Measurements from ENCODE around the gene ADAMTS17.

Gene ADAMTS17

GRCh38 chr15:100131321-100132224 lies 210.2 kb downstream of the ADAMTS17 start:
- no peak for DNase-seq (ENCODE audit: low read depth in 2 of 2)

- no peak for DNase-seq (ENCODE audit: low read depth in 2 of 2)
Measured at GRCh38 chr15:100129677-100130076, 212.1 kb downstream of the ADAMTS17 start.

GRCh38 chr15:100125401-100126191 lies 216.2 kb downstream of the ADAMTS17 start:
- no peak for DNase-seq (ENCODE audit: low read depth in 2 of 2)

GRCh38 chr15:100124936-100125335 lies 216.8 kb downstream of the ADAMTS17 start:
- no peak for DNase-seq (ENCODE audit: low read depth in 2 of 2)

GRCh38 chr15:100124361-100124760 lies 217.4 kb downstream of the ADAMTS17 start:
- no peak for DNase-seq (ENCODE audit: low read depth in 2 of 2)

- DNase-seq (ENCODE audit: low read depth in 2 of 2): no peak
Measured at GRCh38 chr15:100123611-100124010, 218.2 kb downstream of the ADAMTS17 start.

- no peak for DNase-seq (ENCODE audit: low read depth in 2 of 2)
Measured at GRCh38 chr15:100121285-100121684, 220.5 kb downstream of the ADAMTS17 start.

GRCh38 chr15:100120111-100120510 lies 221.7 kb downstream of the ADAMTS17 start:
- no peak for DNase-seq (ENCODE audit: low read depth in 2 of 2)

GRCh38 chr15:100118546-100118945 lies 223.2 kb downstream of the ADAMTS17 start:
- no peak for DNase-seq (ENCODE audit: low read depth in 2 of 2)

- DNase-seq (ENCODE audit: low read depth in 2 of 2): no peak
Measured at GRCh38 chr15:100116416-100117190, 225.2 kb downstream of the ADAMTS17 start.

GRCh38 chr15:100115711-100116090 lies 226.1 kb downstream of the ADAMTS17 start:
- DNase-seq (ENCODE audit: low read depth in 2 of 2): no peak

- DNase-seq (ENCODE audit: low read depth in 2 of 2): no peak
Measured at GRCh38 chr15:100115066-100115710, 226.6 kb downstream of the ADAMTS17 start.

- DNase-seq (ENCODE audit: low read depth in 2 of 2): no peak
Measured at GRCh38 chr15:100114571-100114970, 227.2 kb downstream of the ADAMTS17 start.

GRCh38 chr15:100114100-100114499 lies 227.7 kb downstream of the ADAMTS17 start:
- peak; percentile 66 to 69 for DNase-seq (ENCODE audit: low read depth in 2 of 2)

GRCh38 chr15:100113351-100114080 lies 228.3 kb downstream of the ADAMTS17 start:
- DNase-seq (ENCODE audit: low read depth in 2 of 2): no peak

GRCh38 chr15:100112636-100113305 lies 229.0 kb downstream of the ADAMTS17 start:
- DNase-seq (ENCODE audit: low read depth in 2 of 2): no peak

- DNase-seq (ENCODE audit: low read depth in 2 of 2): no peak
Measured at GRCh38 chr15:100112061-100112420, 229.7 kb downstream of the ADAMTS17 start.

GRCh38 chr15:100111125-100112060 lies 230.4 kb downstream of the ADAMTS17 start:
- DNase-seq (ENCODE audit: low read depth in 2 of 2): peak; percentile 44 to 52

GRCh38 chr15:100109486-100110035 lies 232.2 kb downstream of the ADAMTS17 start:
- DNase-seq (ENCODE audit: low read depth in 2 of 2): no peak
